Type B pancreatic cell (in vitro differentiated cells): ENCODE measurements around the gene GM2A. TPM values are rescaled to one million over a fixed set of nuclear protein-coding genes. Genes with fewer than 3 reads are reported as not detected.

Source experiments
- DNase-seq: peaks from one replicate; pipeline ENCODE4 v3.0.0; 2021; ENCODE audit warnings: mixed read lengths; ENCODE audit not compliant: unreplicated experiment; ENCODE audit errors: extremely low spot score
- H3K27ac Mint-ChIP-seq: 2 replicates; pipeline ENCODE4 v1.8.0; 2021; ENCODE audit warnings: mild to moderate bottlenecking, mixed read lengths
- H3K27me3 Mint-ChIP-seq: 2 replicates; pipeline ENCODE4 v1.8.0; 2021; ENCODE audit warnings: mixed read lengths
- H3K36me3 Mint-ChIP-seq: 2 replicates; pipeline ENCODE4 v1.8.0; 2021; ENCODE audit warnings: mixed read lengths
- H3K4me1 Mint-ChIP-seq: one replicate; pipeline ENCODE4 v1.8.0; 2021; ENCODE audit warnings: mixed read lengths; ENCODE audit not compliant: unreplicated experiment
- H3K4me3 Mint-ChIP-seq: 2 replicates; pipeline ENCODE4 v1.8.0; 2021; ENCODE audit warnings: mild to moderate bottlenecking, mixed read lengths
- H3K9me3 Mint-ChIP-seq: 2 replicates; pipeline ENCODE4 v1.8.0; 2021; ENCODE audit warnings: mixed read lengths
- CTCF ChIP-seq: fragments of 200-600 bp; sonication (generic); conservative IDR thresholded peaks from 2 replicates; pipeline ENCODE4 v1.5.0; 2021; ENCODE audit warnings: antibody characterized with exemption, mild to moderate bottlenecking
- total RNA-seq: library from RNA; stranded (reverse); gene quantifications from 2 replicates; pipeline ENCODE4 v1.2.1, GENCODE V29; 2021; ENCODE audit warnings: low replicate concordance

GM2A gene
- total RNA-seq, 1 donor from 2014 or later, result 38.1 TPM

- H3K4me3 Mint-ChIP-seq, result peak overlapping the region; percentile 10
- DNase-seq, result no peak
- H3K9me3 Mint-ChIP-seq, result peaks cover 5% of the 10 kb centered on the region
- no peaks in the 10 kb centered on the region for H3K4me1 Mint-ChIP-seq
- no peaks in the 10 kb centered on the region for H3K36me3 Mint-ChIP-seq
- H3K27me3 Mint-ChIP-seq, result no peaks in the 10 kb centered on the region
- peak overlapping the region; percentile 84 for H3K27ac Mint-ChIP-seq
- TF ChIP-seq CTCF, result no peak
These were observed 21.7 kb downstream of the GM2A start for GRCh38 chr5:151274666-151275065.

- no peaks in the 10 kb centered on the region for H3K36me3 Mint-ChIP-seq
- no peaks in the 10 kb centered on the region for H3K4me1 Mint-ChIP-seq
- no peak overlapping the region for H3K4me3 Mint-ChIP-seq
- no peak overlapping the region for H3K27ac Mint-ChIP-seq
- DNase-seq, result no peak
- peaks cover 5% of the 10 kb centered on the region for H3K9me3 Mint-ChIP-seq
- H3K27me3 Mint-ChIP-seq, result no peaks in the 10 kb centered on the region
- no peak for TF ChIP-seq CTCF
These were observed 22.8 kb downstream of the GM2A start for GRCh38 chr5:151275803-151276202.

- H3K27ac Mint-ChIP-seq, result no peak overlapping the region
- no peaks in the 10 kb centered on the region for H3K36me3 Mint-ChIP-seq
- no peak for TF ChIP-seq CTCF
- no peak overlapping the region for H3K4me3 Mint-ChIP-seq
- no peak for DNase-seq
- H3K9me3 Mint-ChIP-seq, result peaks cover 5% of the 10 kb centered on the region
- H3K4me1 Mint-ChIP-seq, result no peaks in the 10 kb centered on the region
- no peaks in the 10 kb centered on the region for H3K27me3 Mint-ChIP-seq
These were observed 25.9 kb downstream of the GM2A start for GRCh38 chr5:151278845-151279244.

- no peaks in the 10 kb centered on the region for H3K9me3 Mint-ChIP-seq
- no peaks in the 10 kb centered on the region for H3K36me3 Mint-ChIP-seq
- H3K27ac Mint-ChIP-seq, result no peak overlapping the region
- DNase-seq, result no peak
- TF ChIP-seq CTCF, result no peak
- H3K27me3 Mint-ChIP-seq, result no peaks in the 10 kb centered on the region
- peaks cover under 1% of the 10 kb centered on the region for H3K4me1 Mint-ChIP-seq
- no peak overlapping the region for H3K4me3 Mint-ChIP-seq
These were observed 27.5 kb downstream of the GM2A start for GRCh38 chr5:151280443-151280842.

GRCh38 chr5:151281001-151281639 lies 28.1 kb downstream of the GM2A start:
- H3K4me3 Mint-ChIP-seq, result no peak overlapping the region
- DNase-seq, result no peak
- H3K9me3 Mint-ChIP-seq, result no peaks in the 10 kb centered on the region
- TF ChIP-seq CTCF, result no peak
- H3K4me1 Mint-ChIP-seq, result peaks cover 4% of the 10 kb centered on the region
- no peaks in the 10 kb centered on the region for H3K36me3 Mint-ChIP-seq
- H3K27ac Mint-ChIP-seq, result no peak overlapping the region
- H3K27me3 Mint-ChIP-seq, result no peaks in the 10 kb centered on the region
